Activated effector memory CD4-positive, alpha-beta T cell treated with anti-CD3 and anti-CD28 coated beads, Interleukin-2, amount 50 U/mL, for 16 hours (primary cell): ENCODE measurements around the gene ACOX3.

ENCODE experiments used
- DNase-seq: peaks from one replicate; pipeline ENCODE4 v3.0.0-alpha.2; 2020

ACOX3 gene

DNA sequence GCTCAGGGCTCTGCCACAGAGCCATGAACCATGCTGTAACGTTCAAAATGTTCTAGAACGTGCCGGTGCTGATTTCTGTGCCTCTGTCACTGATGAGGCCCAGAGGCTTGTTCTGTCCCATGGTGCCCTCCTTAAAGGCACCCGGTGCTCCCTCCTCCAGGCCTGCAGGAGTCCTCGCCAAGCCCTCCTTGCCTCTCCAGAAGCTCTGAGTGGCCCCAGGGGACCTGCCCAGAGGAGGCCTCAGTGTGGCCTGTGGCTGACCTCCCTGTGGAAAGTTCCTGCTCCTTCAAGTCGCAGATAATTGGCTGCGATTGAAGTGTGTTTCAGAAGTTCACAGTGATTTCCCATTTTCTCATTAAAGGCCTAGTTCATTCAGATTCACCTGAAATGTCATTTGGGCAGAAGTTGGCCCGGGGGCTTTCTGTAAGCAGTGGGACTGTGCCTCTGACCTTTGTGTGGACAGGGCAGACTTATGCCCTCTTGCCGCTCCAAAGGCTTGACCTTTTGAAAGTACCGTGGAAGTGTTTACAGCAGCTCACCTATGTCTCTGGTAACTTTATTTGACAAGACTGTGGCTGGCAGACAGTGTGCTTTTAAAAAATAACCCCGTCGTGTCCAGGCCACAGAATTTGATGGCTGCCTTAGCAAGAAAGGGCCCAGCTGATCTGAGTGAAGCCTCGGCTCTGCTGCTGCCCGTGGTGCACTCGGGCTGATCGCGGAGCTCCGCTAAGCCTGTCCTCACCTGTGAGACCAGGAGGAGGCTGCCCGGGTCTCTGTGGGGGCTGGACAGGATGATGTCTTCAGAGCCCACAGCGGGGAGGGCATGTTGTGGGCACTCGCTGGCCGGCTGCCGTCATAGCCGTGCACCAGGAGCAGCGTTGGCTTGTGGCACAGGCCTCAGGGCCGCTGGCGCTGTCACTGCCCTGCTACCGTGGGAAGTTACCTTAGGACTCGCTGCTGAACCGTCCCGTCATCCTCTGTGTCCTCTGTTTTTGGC is 25.4 kb upstream of the ACOX3 start:
- DNase-seq, result no peak

DNA sequence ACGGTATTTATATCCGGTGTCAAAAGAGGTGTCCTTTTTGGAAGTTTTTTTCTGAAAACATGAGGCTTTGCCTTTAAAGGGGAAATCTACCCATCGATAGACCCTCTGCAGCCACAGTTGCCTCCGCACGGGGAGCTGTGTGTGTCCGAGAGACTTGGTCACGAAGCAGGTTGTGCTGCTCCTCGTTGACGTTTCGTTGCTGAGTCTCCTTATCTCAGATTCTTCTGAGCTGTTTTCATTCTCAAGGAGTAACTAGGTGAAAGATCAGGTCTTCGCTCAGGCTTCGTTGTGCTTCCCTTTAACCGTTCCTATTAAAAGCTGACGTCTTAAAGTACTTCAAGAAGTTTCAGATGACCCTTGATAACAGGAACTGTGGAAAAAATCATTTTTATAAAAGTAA is 23.9 kb upstream of the ACOX3 start:
- DNase-seq, result no peak

DNA sequence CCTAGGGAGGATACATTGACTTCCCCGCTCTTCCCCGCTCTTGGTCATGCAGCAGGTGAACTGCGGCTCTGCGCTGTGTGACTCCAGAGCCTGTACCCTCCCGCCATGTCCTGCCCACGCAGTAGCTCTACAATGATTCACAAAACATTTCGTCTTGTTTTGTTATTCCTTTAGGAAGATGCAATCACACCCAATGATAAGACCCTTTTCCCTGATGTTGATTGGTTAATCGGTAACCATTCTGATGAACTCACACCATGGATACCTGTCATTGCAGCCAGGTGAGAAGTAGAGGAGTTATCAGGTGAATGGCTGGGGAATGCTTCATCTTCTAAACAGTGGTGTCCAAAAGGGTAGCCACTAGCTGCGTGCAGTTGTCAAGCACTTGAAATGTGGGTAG is 23.3 kb upstream of the ACOX3 start:
- DNase-seq, result no peak

DNA sequence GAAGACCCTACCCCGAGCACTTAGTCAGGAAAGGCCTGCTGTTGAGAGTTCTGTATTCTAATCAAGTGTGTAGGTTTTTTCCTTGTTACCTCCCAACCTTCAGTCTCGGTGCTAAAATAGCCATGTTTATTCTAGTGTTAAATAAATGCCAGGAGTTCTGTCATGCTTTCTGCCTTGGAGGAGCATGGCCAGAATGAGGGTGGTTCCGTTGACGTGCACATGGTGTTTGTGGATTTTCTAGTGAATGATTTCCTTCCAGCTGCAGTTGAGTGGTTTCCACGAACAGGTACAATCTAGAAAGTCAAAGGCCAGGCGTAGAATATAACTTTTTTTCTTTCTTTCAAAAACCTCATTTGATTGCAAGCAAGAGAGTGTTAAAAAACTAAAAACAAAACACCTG is 21.1 kb upstream of the ACOX3 start:
- no peak for DNase-seq

DNA sequence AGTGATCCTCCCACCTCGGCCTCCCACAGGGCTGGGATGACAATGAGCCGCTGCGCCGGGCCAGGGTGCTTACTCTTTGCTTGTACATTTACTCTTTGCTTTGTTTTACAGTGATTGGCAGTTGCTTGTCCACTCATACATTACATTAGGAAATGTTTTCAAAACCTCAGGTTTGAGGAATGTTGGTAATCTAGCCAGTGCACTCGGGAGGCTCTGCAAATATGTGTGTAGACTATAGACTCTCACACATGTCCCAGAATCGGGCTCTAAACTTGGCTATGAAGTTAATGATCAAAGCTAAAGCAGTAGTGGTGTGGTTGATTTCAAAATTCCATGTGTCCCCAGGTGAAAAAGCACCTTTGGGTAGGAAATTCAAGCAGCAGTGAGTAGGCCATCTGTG is 20.6 kb upstream of the ACOX3 start:
- DNase-seq, result no peak

DNA sequence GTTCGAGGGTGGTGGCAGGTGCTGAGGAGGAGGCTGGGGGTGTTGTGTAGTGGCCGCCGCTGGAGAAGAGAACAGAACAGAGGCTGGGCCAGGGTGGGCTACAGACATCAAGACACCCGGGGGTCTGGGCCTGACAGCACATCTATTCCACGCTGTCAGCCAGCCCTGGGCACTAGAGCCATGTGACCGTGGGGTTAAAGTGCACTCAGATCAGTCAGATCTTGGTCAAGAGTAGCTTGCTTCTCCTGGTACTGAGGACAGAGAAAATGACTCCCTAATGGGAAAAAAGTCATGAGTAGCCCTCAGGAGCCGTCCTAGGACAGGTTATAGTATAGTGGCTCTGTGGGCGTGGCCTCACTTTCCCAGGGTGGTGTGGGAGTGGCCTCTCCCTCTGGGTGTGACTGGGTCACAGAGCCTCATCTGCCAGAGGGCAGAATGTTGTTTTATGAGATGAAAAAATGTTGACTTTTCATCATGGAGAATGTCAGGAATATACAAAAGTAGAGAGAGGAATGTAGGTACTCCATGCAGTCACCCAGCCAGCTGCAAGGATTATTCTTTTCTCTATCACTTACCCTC is 19.4 kb upstream of the ACOX3 start:
- peak; percentile 50 for DNase-seq

DNA sequence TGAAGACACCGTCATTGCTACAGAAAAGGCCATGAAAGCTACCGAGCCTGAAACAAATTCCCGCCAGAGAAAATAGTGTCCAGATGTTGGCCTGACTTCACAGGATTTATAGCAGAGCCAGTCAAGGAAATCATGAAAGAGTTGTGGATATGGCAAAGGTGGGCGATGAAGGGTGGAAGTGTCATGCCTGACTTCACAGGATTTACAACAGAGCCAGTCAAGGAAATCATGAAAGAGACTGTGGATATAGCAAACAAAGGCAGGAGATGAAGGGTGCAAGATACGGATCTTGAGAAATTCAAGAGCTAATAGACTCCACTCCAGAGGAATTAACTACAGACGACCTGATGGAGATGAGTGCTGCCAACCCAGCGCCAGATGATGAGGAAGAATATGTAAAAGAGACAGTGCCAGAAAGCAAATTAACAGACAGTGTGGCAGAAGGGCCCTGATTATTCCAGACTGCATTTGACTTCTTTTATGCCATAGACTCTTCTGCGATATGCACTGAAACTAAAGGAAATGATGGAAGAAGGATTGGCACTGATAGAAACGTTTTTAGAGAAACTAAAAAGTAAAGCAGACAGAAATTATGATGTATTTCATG is 17.2 kb upstream of the ACOX3 start:
- DNase-seq, result no peak

DNA sequence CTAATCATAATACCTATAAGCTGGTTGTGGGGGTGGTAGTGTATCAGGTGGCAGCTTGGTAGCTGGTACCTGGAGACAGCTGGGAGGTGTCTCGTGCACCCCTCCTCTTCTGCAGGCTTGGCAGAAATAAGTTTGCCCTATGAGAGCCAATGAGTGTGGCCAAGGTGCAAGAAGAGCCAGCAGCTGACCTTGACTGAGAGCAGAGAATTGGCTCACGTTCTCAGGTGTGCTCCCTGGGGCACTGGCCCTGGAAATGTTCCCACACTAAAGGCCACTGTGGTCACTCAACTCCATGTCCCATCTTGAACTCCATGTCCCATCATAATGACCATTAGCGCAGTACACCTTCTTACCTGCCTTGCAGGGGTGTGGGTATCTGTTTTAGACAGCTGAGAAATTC is 13.4 kb upstream of the ACOX3 start:
- no peak for DNase-seq

DNA sequence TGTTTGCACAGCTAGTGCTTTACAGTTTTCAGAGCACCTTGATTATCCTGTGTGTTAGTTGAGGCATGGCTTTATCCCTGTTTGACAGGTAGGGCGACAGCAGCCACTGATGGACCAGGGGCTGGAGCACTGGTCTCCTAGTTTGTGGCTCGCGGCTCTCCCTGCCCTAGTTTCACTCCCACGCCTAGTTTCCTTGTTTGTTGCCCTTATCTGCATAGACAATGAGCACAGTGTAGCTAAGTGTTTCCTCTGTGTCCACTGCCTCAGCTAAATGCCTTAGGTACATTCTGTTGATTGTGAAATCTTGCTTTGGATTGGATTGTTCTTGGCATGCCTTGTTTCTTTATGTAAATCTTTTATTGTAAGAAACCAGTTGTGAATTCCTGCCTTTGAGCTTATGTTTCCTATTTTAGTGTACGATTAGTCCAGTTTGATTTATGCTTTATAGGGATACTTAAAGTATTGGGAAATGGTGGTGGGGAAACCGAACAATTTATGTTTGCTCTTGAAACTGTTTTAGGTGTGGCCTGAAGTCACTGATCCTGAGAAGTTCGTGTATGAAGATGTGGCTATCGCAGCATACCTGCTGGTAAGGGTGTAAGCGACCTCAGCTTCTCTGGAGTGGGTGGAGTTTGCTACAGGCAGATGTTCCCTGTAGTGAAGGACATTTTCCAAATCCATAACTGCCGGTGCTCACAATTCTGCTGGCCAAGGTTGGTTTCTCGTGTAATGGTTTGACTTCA is 11.1 kb upstream of the ACOX3 start:
- DNase-seq, result no peak

DNA sequence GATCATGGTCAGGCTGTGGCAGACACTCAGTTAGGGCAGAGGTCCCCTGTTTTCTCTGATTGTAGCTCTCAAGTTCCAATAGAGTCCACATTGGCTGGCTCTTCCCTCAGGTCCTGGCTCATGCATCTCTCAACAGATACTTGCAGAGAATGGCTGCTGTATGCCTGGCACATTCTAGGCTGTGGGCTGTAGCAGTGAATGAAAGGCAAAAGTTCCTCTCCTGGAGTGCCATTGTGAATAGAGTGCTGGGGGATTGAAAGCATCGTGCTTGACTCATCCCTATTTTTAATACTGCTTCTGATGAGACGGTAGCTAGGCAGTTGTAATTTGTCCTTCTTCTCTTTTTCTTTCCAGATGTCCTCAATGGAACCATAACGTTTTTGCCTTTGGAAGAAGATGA is 5.6 kb upstream of the ACOX3 start:
- no peak for DNase-seq

DNA sequence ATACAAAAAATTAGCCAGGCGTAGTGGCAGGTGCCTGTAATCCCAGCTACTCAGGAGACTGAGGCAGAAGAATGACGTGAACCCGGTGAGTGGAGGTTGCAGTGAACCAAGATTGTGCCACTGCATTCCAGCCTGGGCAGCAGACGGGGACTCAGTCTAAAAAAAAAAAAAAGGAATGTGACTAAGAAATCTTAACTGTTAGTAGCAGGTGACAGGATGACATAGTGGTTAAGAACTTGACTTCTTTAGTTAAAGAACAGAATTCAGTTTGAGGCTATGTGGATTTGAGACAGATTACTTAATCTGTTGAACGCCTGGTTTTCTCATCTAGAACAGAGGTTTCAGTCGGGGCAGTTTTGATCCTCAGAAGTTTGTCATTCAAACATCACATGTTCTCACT is 3.3 kb upstream of the ACOX3 start:
- no peak for DNase-seq

DNA sequence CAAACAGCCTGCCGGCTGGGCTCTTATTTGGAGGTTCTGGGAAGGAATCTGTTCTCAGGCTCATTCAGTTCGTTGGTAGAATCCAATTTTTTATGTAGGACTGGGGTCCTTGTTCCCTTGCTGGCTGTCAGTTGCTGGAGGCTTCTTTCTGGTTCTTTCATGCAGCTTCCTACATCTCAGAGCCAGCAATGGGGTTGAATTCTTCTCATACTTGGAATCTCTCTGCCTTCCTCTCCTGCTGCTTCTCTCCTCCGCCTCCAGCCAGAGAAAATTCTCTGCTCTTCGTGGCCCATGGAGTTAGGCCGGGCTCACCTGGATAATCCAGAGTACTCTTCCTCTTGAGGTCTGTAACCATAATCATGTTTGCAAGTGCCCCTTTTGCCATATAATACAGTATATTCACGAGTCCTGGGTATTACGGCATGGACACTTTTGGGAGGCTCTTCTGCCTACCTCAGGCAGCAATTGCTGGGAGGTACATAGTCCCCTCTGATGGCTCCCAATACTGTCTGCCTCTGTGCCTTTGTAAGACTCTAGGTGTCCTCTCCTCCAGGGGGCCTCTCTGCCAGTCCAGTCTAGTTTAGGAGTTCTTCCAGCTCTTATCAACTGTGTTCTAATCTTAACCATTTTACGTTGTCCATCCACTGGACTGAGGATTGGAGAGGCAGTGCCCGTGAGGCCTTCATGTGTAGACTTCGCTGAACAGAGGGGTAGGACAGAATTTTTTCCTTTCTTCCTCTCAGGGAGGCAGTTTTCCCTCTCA is 2.3 kb upstream of the ACOX3 start:
- no peak for DNase-seq

DNA sequence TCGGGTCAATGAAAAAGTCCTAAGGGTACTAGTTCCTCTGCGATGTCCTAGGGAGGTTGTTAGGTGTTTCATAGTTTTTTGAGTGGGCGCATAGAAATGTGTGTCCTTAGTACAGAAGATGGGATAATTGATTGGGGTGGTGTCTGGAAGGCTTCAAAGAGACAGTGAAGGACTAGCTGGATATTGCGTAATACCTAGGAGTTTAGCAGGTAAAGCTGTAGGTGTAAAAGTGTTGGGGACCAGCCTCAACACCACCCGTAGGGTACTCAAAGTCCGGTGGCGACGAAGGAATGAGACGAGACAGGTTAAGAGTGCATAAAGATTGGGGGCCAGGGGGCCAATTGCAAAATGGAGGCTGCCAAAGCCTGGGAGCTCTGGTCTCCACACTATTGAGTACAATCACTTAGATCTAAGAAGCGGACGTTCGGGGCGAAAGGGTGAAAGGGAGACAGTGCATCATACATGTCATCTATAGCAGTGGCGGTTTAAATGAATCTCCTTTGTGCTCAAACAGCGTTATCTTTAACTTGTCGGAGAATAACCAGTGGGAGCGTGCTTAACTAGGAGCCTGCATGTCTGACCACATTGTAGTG is 1.1 kb upstream of the ACOX3 start:
- no peak for DNase-seq

DNA sequence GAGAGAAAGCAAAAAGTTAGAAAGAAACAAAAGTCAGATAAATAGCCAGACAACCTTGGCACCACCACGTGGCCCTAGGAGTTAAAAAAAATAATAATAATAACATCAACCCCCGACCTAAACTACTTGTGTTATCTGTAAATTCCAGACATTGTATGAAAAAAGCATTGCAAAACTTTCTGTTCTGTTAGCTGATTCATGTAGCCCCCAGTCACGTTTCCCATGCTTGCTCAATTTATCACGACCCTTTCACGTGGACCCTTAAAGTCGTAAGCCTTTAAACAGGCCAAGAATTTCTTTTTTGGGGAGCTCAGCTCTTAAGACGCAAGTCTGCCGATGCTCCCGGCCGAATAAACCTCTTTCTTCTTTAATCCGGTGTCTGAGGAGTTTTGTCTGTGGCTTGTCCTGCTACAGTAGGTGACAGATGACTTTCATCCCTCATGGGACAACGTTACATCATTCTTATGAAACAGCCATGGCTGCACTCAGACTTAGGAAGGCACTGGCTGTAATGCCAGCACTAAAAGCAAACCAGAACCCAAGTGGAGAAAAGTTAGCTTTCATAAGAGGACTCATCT is 520 bp downstream of the ACOX3 start:
- no peak for DNase-seq

DNA sequence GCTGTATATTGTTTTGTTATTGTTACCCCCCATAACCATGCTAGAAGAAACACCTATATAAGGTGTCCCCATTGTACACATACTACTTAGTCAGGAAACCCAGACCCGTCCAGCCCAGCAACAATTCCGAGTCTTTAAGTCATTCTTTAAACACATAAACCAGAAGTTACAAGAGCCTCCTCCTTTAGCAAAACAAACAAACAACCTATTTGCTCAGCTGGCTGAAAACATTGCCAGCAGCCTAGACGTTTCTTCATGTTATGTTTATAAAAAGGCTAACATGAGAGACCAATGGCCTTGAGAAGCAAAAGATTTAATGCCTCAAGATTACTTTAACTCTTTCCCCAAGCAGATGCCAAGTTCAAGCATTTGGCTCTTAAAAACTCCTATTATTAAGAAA is 1.4 kb downstream of the ACOX3 start:
- DNase-seq, result no peak

DNA sequence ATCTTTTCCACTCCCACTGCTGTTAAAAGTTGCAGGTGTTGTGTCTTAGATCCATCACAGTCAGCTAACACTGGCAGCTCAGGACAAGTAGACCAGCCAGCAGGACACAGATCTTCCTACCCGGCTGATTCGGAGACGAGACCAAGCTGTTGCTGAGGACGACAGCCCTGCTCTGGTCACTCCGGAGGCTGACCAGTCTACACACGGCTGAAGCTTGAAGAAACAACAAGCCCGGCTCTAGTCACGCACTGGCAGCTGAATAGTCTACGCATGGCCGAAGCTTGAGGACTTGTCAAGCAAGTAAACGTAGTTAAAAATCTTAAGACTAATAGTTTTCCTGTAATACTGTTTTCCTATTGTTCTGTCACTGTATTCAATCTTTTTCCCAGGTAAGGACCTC is 1.8 kb downstream of the ACOX3 start:
- DNase-seq, result no peak

DNA sequence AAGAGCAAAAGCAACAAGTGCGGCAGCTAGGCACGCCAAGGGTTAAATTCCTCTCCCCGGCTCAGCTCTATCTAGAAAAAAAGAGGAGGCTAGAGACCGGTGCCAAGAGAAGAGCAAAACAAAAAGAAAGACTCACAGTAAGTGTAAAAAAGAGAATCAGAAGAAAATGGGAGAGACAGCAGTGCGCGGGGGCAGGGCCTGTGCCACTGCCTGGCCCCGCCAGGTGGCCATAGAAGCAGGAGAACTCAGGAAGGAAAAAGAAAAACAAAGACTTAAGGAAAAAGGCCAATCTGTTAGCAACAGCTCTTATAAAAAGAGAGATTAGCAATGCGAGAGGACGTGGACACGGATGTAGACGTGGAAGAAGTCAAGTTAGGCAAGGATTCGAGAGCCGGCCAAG is 3.2 kb downstream of the ACOX3 start:
- no peak for DNase-seq

DNA sequence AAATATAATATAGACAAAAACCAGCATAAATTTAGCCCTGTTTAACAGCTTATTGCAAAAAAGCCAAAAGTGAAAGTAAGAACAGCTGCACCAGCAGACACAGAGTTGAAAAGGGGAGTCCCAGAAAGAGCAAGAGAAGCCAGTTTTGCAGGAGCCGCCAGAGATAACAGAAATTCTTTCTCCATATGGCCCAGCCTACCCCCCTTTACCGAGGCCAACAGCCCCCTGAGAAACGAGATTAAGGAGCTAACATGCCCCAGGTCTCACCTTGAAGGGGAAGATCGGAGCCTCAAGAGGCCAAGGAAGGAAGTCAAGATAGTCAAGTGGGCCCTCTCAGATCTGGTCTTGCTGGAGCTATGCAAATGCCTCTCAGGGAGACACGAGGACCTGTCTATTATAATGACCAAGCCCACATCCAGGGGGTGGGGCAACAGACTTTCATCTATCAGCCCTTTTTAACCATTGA is 4.8 kb downstream of the ACOX3 start:
- DNase-seq, result peak; percentile 70

DNA sequence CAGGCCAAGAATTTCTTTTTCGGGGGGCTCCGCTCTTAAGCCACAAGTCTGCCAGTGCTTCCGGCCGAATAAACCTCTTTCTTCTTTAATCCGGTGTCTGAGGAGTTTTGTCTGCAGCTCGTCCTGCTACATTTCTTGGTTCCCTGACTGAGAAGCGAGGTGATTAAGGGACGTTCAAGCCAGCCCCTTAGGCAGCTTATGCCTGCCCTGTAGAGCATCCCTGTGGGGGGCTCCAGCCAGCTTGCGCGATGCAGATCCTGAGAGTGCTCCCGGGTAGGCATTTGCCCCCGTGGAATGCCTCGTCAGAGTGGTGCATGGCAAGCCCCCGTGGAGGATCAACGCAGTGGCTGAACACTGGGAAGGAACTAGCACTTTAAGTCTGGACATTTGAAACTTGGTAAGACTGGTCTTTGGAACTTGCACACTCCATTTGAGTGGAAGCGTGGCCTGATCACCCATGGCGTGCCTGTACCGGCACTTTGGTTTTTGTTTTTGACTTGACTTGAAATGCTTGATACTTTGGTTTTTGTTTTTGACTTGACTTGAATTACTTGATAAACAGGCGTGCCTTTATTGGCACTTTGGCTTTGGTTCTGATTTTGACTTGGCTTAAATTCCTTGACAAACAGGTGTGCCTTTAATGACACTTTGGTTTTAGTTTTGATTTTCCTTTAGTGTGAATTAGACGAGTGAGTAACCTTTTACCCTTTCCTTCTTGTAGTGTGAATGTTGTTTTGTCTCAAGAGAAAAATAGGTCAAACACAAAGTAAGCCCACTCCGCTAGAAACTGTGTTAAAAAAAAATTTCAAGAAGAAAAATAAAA is 6.1 kb downstream of the ACOX3 start:
- no peak for DNase-seq

DNA sequence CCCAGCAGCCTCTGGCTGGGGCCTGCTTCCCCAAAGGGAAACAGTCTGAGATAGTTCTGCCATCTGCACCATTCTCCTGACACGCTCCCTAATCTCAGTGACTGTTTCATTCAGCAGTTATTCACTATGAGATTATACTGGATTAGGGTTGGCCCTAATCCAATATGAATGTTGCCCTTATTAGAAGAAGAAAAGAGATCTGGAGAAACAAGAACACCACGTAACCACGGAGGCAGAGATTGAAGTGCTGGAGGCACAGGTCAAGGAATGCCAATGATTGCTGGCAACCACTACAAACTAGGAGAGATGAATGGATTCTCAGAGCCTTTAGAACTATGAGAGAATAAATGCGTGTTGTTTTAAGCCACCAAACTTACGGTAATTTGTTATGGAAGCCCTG is 7.4 kb downstream of the ACOX3 start:
- DNase-seq, result no peak

DNA sequence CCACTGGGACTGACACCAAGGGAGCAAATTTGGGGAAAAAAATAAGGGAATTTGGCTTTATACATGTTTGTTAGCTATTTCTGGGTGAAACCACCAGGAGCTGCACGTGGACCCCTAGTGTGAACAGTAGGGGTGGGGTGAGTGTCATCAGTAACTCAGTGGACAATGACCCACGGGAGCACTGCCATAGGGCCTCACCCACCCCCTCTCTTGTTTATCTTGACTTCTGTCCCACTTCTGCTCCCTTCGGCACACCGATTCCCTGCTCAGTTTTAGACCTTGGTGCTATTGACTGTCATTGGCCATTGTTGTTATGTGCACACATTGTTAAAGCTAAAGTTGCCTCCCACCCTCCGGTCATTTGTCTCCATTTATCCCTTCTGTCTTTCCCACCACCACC is 9.0 kb downstream of the ACOX3 start:
- DNase-seq, result no peak
